Activated CD8-positive, alpha-beta memory T cell treated with anti-CD3 and anti-CD28 coated beads, Interleukin-2, amount 50 U/mL, for 48 hours (primary cell): ENCODE results near the gene CCS.
"Not testable (repeated sequence)": the region's sequence is repeated elsewhere in the genome, so short reads cannot be mapped to it uniquely, and the experiment has no call there.

Experiments used
- DNase-seq: peaks from one replicate; pipeline ENCODE4 v3.0.0-alpha.2; 2020

CCS gene

GRCh38 chr11:66561178-66561974, 31.6 kb upstream of the CCS start:
- no peak for DNase-seq

GRCh38 chr11:66561975-66562248, 31.1 kb upstream of the CCS start:
- no peak for DNase-seq

GRCh38 chr11:66562275-66562674, 30.7 kb upstream of the CCS start:
- DNase-seq, result no peak

GRCh38 chr11:66562907-66563583, 29.9 kb upstream of the CCS start:
- no peak for DNase-seq

GRCh38 chr11:66563832-66564231, 29.2 kb upstream of the CCS start:
- DNase-seq, result no peak

- no peak for DNase-seq
Measured at GRCh38 chr11:66564538-66564937, 28.4 kb upstream of the CCS start.

- no peak for DNase-seq
Measured at GRCh38 chr11:66564984-66565383, 28.0 kb upstream of the CCS start.

- DNase-seq, result no peak
Measured at GRCh38 chr11:66566221-66566620, 26.8 kb upstream of the CCS start.

GRCh38 chr11:66567787-66568123, 25.2 kb upstream of the CCS start:
- no peak for DNase-seq

GRCh38 chr11:66568124-66568916, 24.7 kb upstream of the CCS start, which contains the start of gene CTSF:
TSS of gene CTSF (minus strand) at chr11:66568606. CDS start at chr11:66568486, 120 bp downstream.
- peak; percentile 87 for DNase-seq

GRCh38 chr11:66569076-66569475, 23.9 kb upstream of the CCS start:
- DNase-seq, result no peak

- DNase-seq, result no peak
Measured at GRCh38 chr11:66570079-66570849, 22.7 kb upstream of the CCS start.

- no peak for DNase-seq
Measured at GRCh38 chr11:66570850-66571180, 22.2 kb upstream of the CCS start.

GRCh38 chr11:66579017-66579606, 13.9 kb upstream of the CCS start:
- DNase-seq, result peak; percentile 95

GRCh38 chr11:66580803-66581202, 12.2 kb upstream of the CCS start:
- no peak for DNase-seq

GRCh38 chr11:66581261-66581660, 11.7 kb upstream of the CCS start:
- no peak for DNase-seq

GRCh38 chr11:66582565-66583147, 10.3 kb upstream of the CCS start:
- DNase-seq, result not testable (repeated sequence)

GRCh38 chr11:66585447-66585846, 7.5 kb upstream of the CCS start:
- not testable (repeated sequence) for DNase-seq

GRCh38 chr11:66586136-66586535, 6.8 kb upstream of the CCS start:
- DNase-seq, result no peak

- not testable (repeated sequence) for DNase-seq
Measured at GRCh38 chr11:66589315-66589714, 3.7 kb upstream of the CCS start.

GRCh38 chr11:66589996-66590675, 2.8 kb upstream of the CCS start:
- no peak for DNase-seq

- no peak for DNase-seq
Measured at GRCh38 chr11:66591175-66591574, 1.8 kb upstream of the CCS start.
